HG03097 (cell line): ENCODE measurements around the gene PRAMEF1.
"Not testable (repeated sequence)": the region's sequence is repeated elsewhere in the genome, so short reads cannot be mapped to it uniquely, and the experiment has no call there.

Experiments
- ATAC-seq: cut with Tn5 transposase; IDR thresholded peaks from one replicate; pipeline ENCODE4 v1.9.1; 2021; ENCODE audit not compliant: unreplicated experiment, low FRiP score

Gene PRAMEF1

GRCh38 chr1:12791097-12791496, at the start of gene PRAMEF1:
Gene PRAMEF1 (plus strand): TSS chr1:12791397. CDS start chr1:12793228, 1,831 bp downstream.
- ATAC-seq, result not testable (repeated sequence)

- no peak for ATAC-seq
Observed at GRCh38 chr1:12741946-12742345, 49.3 kb upstream of the PRAMEF1 start.

GRCh38 chr1:12745126-12745991, 45.8 kb upstream of the PRAMEF1 start:
- no peak for ATAC-seq

- no peak for ATAC-seq
Observed at GRCh38 chr1:12745992-12746323, 45.2 kb upstream of the PRAMEF1 start, which contains the start of gene CFAP107. Gene CFAP107 (plus strand): TSS chr1:12746200. CDS start chr1:12746431, 231 bp downstream.

- no peak for ATAC-seq
Observed at GRCh38 chr1:12748778-12749355, 42.3 kb upstream of the PRAMEF1 start.

GRCh38 chr1:12754738-12755137, 36.5 kb upstream of the PRAMEF1 start:
- ATAC-seq, result no peak

GRCh38 chr1:12756273-12756672, 34.9 kb upstream of the PRAMEF1 start:
- no peak for ATAC-seq

- ATAC-seq, result no peak
Observed at GRCh38 chr1:12756768-12757413, 34.3 kb upstream of the PRAMEF1 start.

- ATAC-seq, result no peak
Observed at GRCh38 chr1:12757836-12758235, 33.4 kb upstream of the PRAMEF1 start.

GRCh38 chr1:12760256-12760795, 30.9 kb upstream of the PRAMEF1 start:
- ATAC-seq, result no peak

- ATAC-seq, result no peak
Observed at GRCh38 chr1:12761781-12762180, 29.4 kb upstream of the PRAMEF1 start.

GRCh38 chr1:12762766-12763165, 28.4 kb upstream of the PRAMEF1 start:
- ATAC-seq, result no peak

- no peak for ATAC-seq
Observed at GRCh38 chr1:12763479-12763878, 27.7 kb upstream of the PRAMEF1 start.

GRCh38 chr1:12764016-12764415, 27.2 kb upstream of the PRAMEF1 start:
- ATAC-seq, result no peak

GRCh38 chr1:12769031-12769430, 22.2 kb upstream of the PRAMEF1 start:
- ATAC-seq, result no peak

GRCh38 chr1:12769976-12770505, 21.2 kb upstream of the PRAMEF1 start:
- ATAC-seq, result no peak

- ATAC-seq, result no peak
Observed at GRCh38 chr1:12770620-12771019, 20.6 kb upstream of the PRAMEF1 start.

- ATAC-seq, result no peak
Observed at GRCh38 chr1:12771186-12771585, 20.0 kb upstream of the PRAMEF1 start.

- ATAC-seq, result no peak
Observed at GRCh38 chr1:12772520-12772919, 18.7 kb upstream of the PRAMEF1 start.

GRCh38 chr1:12773438-12773837, 17.8 kb upstream of the PRAMEF1 start, which contains the start of gene PRAMEF12:
Gene PRAMEF12 (plus strand): TSS chr1:12773738. CDS start chr1:12774868, 1,130 bp downstream.
- ATAC-seq, result no peak

GRCh38 chr1:12774801-12775345, 16.3 kb upstream of the PRAMEF1 start:
- no peak for ATAC-seq
